ENCODE data around the gene NEU2. TPM values are rescaled to one million over a fixed set of nuclear protein-coding genes. Genes with fewer than 3 reads are reported as not detected.

The NEU2 gene
- total RNA-seq, 2 experiments from 2014 or later = not detected

- DNase-seq = peak; percentile 49
- peaks cover 49% of the 10 kb centered on the region for H3K36me3 Mint-ChIP-seq (ENCODE audit: low read depth)
- ATAC-seq = peak; percentile 46
- ChIA-PET CTCF (interaction anchor here (0.6 to 3.3 kb wide), 10 partner anchors 12 to 470 kb away, joined by 3 to 19 read pairs (median 4); partner anchors contain the start of gene INPP5D), POLR2A (interaction anchor here (0.5 to 3.8 kb wide), 8 partner anchors 12 to 261 kb away, joined by 3 to 29 read pairs (median 3); partner anchors contain the start of gene INPP5D)
- peak overlapping the region; percentile 87 for H3K27ac Mint-ChIP-seq
- no peaks in the 10 kb centered on the region for H3K9me3 Mint-ChIP-seq (ENCODE audit: low read depth)
- intact Hi-C loops (cut with DNase I, micrococcal nuclease) = loop anchor here (1.0 to 10.0 kb wide), 7 partner anchors 18 to 1298 kb away; partner anchors contain the start of genes ATG16L1 (in 1 of the 2), COPS7B (in 1 of the 2), EIF4E2 (in 1 of the 2) and PDE6D (in 1 of the 2)
- H3K4me3 Mint-ChIP-seq = peak overlapping the region; percentile 53
- H3K4me1 Mint-ChIP-seq = peaks cover 91% of the 10 kb centered on the region
- no peaks in the 10 kb centered on the region for H3K27me3 Mint-ChIP-seq
Measured at GRCh38 chr2:233082222-233082930, 49.9 kb downstream of the NEU2 start.

- Mint-ChIP-seq H3K36me3 (ENCODE audit: low read depth) (peaks cover 53% of the 10 kb centered on the region), H3K27me3 (no peaks in the 10 kb centered on the region), H3K4me1 (peaks cover 90% of the 10 kb centered on the region), H3K9me3 (ENCODE audit: low read depth) (no peaks in the 10 kb centered on the region), H3K4me3 (peak overlapping the region; percentile 53), H3K27ac (peak overlapping the region; percentile 87)
- DNase-seq (no peak), ATAC-seq (no peak)
- intact Hi-C loops (cut with DNase I, micrococcal nuclease) = loop anchor here (1.0 to 10.0 kb wide), 7 partner anchors 17 to 1298 kb away; partner anchors contain the start of genes ATG16L1 (in 1 of the 2), COPS7B (in 1 of the 2), EIF4E2 (in 1 of the 2) and PDE6D (in 1 of the 2)
- ChIA-PET CTCF (interaction anchor here (0.5 to 3.3 kb wide), 11 partner anchors 9 to 471 kb away, joined by 3 to 19 read pairs (median 4); partner anchors contain the start of gene INPP5D), POLR2A (interaction anchor here (0.5 to 3.8 kb wide), 6 partner anchors 17 to 262 kb away, joined by 3 to 29 read pairs (median 3); partner anchors contain the start of gene INPP5D)
Measured at GRCh38 chr2:233082931-233083755, 50.7 kb downstream of the NEU2 start.

GRCh38 chr2:233083782-233084181 lies 51.3 kb downstream of the NEU2 start:
- no peaks in the 10 kb centered on the region for H3K9me3 Mint-ChIP-seq (ENCODE audit: low read depth)
- peaks cover 86% of the 10 kb centered on the region for H3K4me1 Mint-ChIP-seq
- POLR2A ChIA-PET = interaction anchor here (1.0 to 3.8 kb wide), 3 partner anchors 17 to 23 kb away, joined by 3 to 29 read pairs (median 9); partner anchors contain the start of gene INPP5D
- intact Hi-C loops (cut with DNase I, micrococcal nuclease) = loop anchor here in 1 of 2 experiments (5.0 to 10.0 kb wide), 4 partner anchors 149 to 1299 kb away; partner anchors contain the start of genes COPS7B, EIF4E2, PDE6D and TIGD1
- peak overlapping the region; percentile 50 for H3K4me3 Mint-ChIP-seq
- no peaks in the 10 kb centered on the region for H3K27me3 Mint-ChIP-seq
- peak overlapping the region; percentile 87 for H3K27ac Mint-ChIP-seq
- H3K36me3 Mint-ChIP-seq (ENCODE audit: low read depth) = peaks cover 57% of the 10 kb centered on the region
- ATAC-seq = no peak
- CTCF ChIA-PET = interaction anchor here (0.5 to 2.4 kb wide), 5 partner anchors 10 to 459 kb away, joined by 3 to 19 read pairs (median 4); partner anchors contain the start of gene INPP5D
- DNase-seq = no peak

- Mint-ChIP-seq H3K27me3 (no peaks in the 10 kb centered on the region), H3K9me3 (ENCODE audit: low read depth) (no peaks in the 10 kb centered on the region), H3K4me3 (peak overlapping the region; percentile 50), H3K4me1 (peaks cover 79% of the 10 kb centered on the region), H3K36me3 (ENCODE audit: low read depth) (peaks cover 50% of the 10 kb centered on the region), H3K27ac (peak overlapping the region; percentile 87)
- intact Hi-C loops (cut with DNase I, micrococcal nuclease) = loop anchor here in 1 of 2 experiments (5.0 to 10.0 kb wide), 4 partner anchors 148 to 1300 kb away; partner anchors contain the start of genes COPS7B, EIF4E2, PDE6D and TIGD1
- DNase-seq = peak; percentile 72
- POLR2A ChIA-PET = interaction anchor here (1.0 to 1.3 kb wide), 2 partner anchors 16 to 24 kb away, joined by 3 to 9 read pairs; partner anchors contain the start of gene INPP5D
- CTCF ChIA-PET = no interaction called here
- ATAC-seq = peak; percentile 5
Measured at GRCh38 chr2:233084488-233084887, 52.0 kb downstream of the NEU2 start.

Other genes with a start within 250 kb of the NEU2 start
- gene SNORC, start 162.4 kb upstream of the NEU2 start, total RNA-seq = 1 to 10 TPM in 1 of 2 experiments, under 1 TPM in 1; 0.87 to 2.1 TPM
- gene NGEF, start 19.4 kb upstream of the NEU2 start, total RNA-seq = 1 to 10 TPM; 1.5 to 2.0 TPM
- 10 to 100 TPM; 40.5 to 53.4 TPM for gene INPP5D, start 27.7 kb downstream of the NEU2 start, total RNA-seq
- 10 to 100 TPM; 23.0 to 24.6 TPM for gene ATG16L1, start 219.0 kb downstream of the NEU2 start, total RNA-seq

Data from activated CD4-positive, alpha-beta T cell treated with anti-CD3 and anti-CD28 coated beads for 36 hours (primary cell).